Kidney (tissue), 14 donors: ENCODE measurements around the gene EZR. TPM values are rescaled to one million over a fixed set of nuclear protein-coding genes. Genes with fewer than 3 reads are reported as not detected.

Experiments used
- DNase-seq, 5 donors: peaks; one replicate each; pipeline ENCODE4 v3.0.0-alpha.2; 2013 to 2020
- FAIRE-seq: peaks from 2 replicates; lab custom pipeline; 2012; peaks lifted over from hg19 to GRCh38; lab: Jason Lieb, UNC
- H3K27ac ChIP-seq, 2 donors: one replicate each; pipeline ENCODE4 v1.7.0; 2013; ENCODE audit warnings: low read depth in 2 of 2, low read length in 2 of 2, inconsistent platforms in 1 of 2
- H3K27me3 ChIP-seq: one replicate; pipeline ENCODE4 v1.7.1; 2013; ENCODE audit warnings: low read length, inconsistent platforms; ENCODE audit not compliant: control insufficient read depth, insufficient read depth
- H3K36me3 ChIP-seq, 3 donors: one replicate each; pipeline versions ENCODE4 v1.7.0 to v1.7.1; 2013; ENCODE audit warnings: low read length in 3 of 3, control low read depth in 1 of 3, inconsistent platforms in 1 of 3; ENCODE audit not compliant: insufficient read depth in 3 of 3, control insufficient read depth in 2 of 3
- H3K4me1 ChIP-seq, 3 donors: one replicate each; pipeline versions ENCODE4 v1.7.0 to v1.7.1; 2013; ENCODE audit warnings: low read length in 3 of 3, inconsistent platforms in 1 of 3, low read depth in 1 of 3; ENCODE audit not compliant: control insufficient read depth in 2 of 3, insufficient read depth in 2 of 3
- H3K4me3 ChIP-seq, 3 donors: one replicate each; pipeline versions ENCODE4 v1.7.0 to v1.8.1; 2013; ENCODE audit warnings: low read length in 3 of 3, control low read depth in 1 of 3, inconsistent platforms in 1 of 3
- H3K9ac ChIP-seq, 3 donors: one replicate each; pipeline versions ENCODE4 v1.7.0 to v1.7.1; 2013; ENCODE audit warnings: low read length in 3 of 3, control low read depth in 1 of 3, inconsistent platforms in 1 of 3
- H3K9me3 ChIP-seq, 3 donors: one replicate each; pipeline versions ENCODE4 v1.7.0 to v1.7.1; 2013; ENCODE audit warnings: low read length in 3 of 3, control low read depth in 1 of 3, inconsistent platforms in 1 of 3; ENCODE audit not compliant: control insufficient read depth in 2 of 3, insufficient read depth in 1 of 3
- intact Hi-C: fragments of 100-400 bp; cut with DNase I; formaldehyde crosslinking; loops from one replicate; pipeline ENCODE4 v1.11.1; 2022
- polyA plus RNA-seq: library from polyadenylated mRNA; stranded (reverse); fragments of 350-450 nt; fragmentation: Illumina TruSeq; extraction: RNeasy Lipid Tissue Mini Kit (QIAGEN cat#74804); gene quantifications from one replicate; pipeline ENCODE4 v1.2.3, GENCODE V29; 2014; ENCODE audit warnings: low read depth, low replicate concordance; ENCODE audit not compliant: insufficient read depth
- total RNA-seq: library from RNA; stranded (reverse); fragmentation: NEBNext Ultra II Directional; extraction: Animal tissue kit (Norgen Biotek cat#: 25700); gene quantifications from one replicate; pipeline ENCODE4 v1.2.1, GENCODE V29; 2021
- TF ChIP-seq, protein P1 (sequence below): IDR thresholded peaks from 3 replicates; pipeline ENCODE4 v1.5.1; 2012; ENCODE audit warnings: mild to moderate bottlenecking, moderate library complexity, borderline replicate concordance; ENCODE audit not compliant: insufficient read depth; ENCODE audit errors: extremely low read depth
- donor health status: control.
- donor health status: control.
- donor health status: control.
- donor health status: control.
- donor health status: control.
- donor health status: DM: yes; HTN: yes; CAD: no.
- donor health status: Normal renal cell carcinoma (clear cell type).

EZR gene
- total and polyA plus RNA-seq, 2 donors from 2014 or later, result 154 to 636 TPM

DNA sequence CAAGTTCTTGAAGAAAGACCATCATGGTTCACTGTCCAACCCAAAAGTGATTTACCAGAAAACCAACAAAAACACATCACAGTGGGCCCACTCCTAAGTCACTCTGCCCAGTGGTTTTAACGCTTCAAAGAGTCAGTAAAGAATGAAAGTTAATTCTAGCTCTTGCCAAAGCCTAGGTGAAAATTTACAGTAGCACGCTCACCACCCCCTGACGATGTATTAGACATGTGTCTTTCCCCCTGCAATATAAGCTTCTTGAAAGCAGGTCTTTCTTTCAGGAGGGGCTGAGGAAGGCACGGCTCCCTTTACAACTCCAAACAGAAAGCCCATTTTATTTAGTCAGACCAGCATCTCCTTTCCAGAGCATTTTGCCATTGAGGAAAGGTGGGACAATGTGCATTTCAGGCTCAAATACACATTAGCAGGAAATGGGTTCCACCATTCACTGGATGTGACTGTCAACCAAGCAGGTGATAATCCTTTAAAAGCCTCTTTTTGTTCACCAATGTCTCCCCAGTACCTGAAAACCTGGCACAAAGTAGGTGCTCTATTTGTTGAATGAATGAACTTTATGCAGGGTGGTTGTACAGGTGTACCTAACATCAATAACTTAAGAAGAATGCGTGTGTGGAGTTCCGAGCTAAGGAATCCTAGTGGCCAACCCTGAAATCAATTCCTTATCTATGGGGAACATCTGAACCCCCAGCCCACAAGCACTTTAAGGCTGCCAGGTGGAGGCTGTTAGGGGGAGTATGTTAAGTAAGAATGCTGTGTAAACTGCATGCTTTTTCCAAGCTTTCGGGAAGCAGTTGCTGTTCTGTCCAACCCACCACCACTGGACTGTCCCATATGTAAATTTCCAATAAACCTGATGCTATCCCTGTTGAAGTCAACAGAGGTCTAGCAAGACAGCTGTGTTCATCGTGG is 11.4 kb downstream of the EZR start:
- peaks cover 5 to 44% (median 40%) of the 10 kb centered on the region in 3 donors for H3K4me1 ChIP-seq
- TF ChIP-seq, protein P1, sequence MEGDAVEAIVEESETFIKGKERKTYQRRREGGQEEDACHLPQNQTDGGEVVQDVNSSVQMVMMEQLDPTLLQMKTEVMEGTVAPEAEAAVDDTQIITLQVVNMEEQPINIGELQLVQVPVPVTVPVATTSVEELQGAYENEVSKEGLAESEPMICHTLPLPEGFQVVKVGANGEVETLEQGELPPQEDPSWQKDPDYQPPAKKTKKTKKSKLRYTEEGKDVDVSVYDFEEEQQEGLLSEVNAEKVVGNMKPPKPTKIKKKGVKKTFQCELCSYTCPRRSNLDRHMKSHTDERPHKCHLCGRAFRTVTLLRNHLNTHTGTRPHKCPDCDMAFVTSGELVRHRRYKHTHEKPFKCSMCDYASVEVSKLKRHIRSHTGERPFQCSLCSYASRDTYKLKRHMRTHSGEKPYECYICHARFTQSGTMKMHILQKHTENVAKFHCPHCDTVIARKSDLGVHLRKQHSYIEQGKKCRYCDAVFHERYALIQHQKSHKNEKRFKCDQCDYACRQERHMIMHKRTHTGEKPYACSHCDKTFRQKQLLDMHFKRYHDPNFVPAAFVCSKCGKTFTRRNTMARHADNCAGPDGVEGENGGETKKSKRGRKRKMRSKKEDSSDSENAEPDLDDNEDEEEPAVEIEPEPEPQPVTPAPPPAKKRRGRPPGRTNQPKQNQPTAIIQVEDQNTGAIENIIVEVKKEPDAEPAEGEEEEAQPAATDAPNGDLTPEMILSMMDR, result no peak
- no peak overlapping the region for H3K4me3 ChIP-seq
- H3K9me3 ChIP-seq, result no peaks in the 10 kb centered on the region
- peak overlapping the region in 1 of 2 donors; percentile 26 for H3K27ac ChIP-seq
- H3K27me3 ChIP-seq, result no peaks in the 10 kb centered on the region
- no peak overlapping the region for H3K9ac ChIP-seq
- intact Hi-C loops, result no loop called here
- peaks cover 0 to 5% (median 0%) of the 10 kb centered on the region in 3 donors for H3K36me3 ChIP-seq
- FAIRE-seq (no peak), DNase-seq (no peak)

DNA sequence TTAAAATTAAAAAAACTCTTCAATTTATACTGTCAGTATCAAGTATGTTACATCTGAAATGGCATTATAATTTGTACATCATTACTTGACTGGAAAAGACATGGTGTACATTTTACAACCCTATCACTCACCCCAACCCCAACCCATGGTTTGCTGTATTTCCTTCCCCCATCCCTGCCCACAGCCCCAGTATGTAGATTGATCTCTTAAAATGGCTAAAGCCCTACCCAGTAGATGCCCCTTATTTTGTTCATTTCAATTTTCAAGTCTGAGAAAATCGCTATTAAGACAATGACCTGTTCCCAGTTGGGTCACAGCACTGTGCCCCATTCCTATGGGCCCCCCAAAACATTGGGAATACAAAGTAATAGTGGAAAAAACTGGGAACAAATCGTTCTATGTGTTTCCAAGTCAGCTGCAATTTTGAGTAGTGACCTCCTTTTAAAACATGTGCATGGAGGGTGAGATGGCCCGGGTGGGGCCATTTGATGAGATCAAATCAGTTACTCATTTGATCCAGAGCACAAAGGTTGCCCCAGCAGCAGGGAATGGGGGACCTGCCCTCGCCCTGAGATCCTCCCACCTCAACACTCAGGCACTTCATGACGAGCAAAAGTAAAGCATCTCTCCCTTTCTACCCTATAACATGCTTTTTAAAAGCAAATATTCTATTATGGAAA is 13.3 kb downstream of the EZR start:
- DNase-seq (no peak), FAIRE-seq (no peak)
- TF ChIP-seq, protein P1, result no peak
- Histone ChIP-seq H3K4me3 (no peak overlapping the region), H3K27ac (no peak overlapping the region), H3K4me1 (peaks cover 6 to 58% (median 45%) of the 10 kb centered on the region in 3 donors), H3K36me3 (peaks cover 0 to 2% (median 0%) of the 10 kb centered on the region in 3 donors), H3K27me3 (no peaks in the 10 kb centered on the region), H3K9ac (no peak overlapping the region), H3K9me3 (no peaks in the 10 kb centered on the region)
- intact Hi-C loops, result no loop called here

DNA sequence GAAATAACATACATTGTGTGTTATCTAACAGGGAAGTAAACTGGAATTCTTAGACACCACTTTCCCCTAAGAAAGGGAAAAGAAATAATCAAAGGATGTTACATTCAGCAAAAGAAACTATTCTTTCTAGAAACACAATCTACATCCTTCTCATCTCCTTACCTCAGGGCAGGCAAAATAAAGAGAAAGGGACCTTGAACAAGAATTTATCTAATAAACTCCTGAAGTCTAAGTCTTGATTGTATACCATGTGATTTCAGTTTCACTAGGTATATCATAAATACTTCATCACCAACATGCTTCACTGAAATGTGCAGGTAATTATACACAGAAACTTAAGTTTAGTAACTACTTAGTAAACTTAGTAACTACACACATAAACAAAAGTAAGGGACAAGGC is 15.0 kb downstream of the EZR start:
- peak overlapping the region in 1 of 3 donors; percentile 22 for H3K4me3 ChIP-seq
- peaks cover 0 to 2% (median 0%) of the 10 kb centered on the region in 3 donors for H3K36me3 ChIP-seq
- H3K9ac ChIP-seq, result peak overlapping the region in 1 of 3 donors; percentile 9
- peaks cover 14 to 61% (median 44%) of the 10 kb centered on the region in 3 donors for H3K4me1 ChIP-seq
- intact Hi-C loops, result no loop called here
- no peaks in the 10 kb centered on the region for H3K9me3 ChIP-seq
- DNase-seq, result no peak
- TF ChIP-seq, protein P1, result no peak
- no peak for FAIRE-seq
- no peaks in the 10 kb centered on the region for H3K27me3 ChIP-seq
- peak overlapping the region; percentile 11 to 54 for H3K27ac ChIP-seq
